ENCODE data around the gene ZNF555. TPM values are rescaled to one million over a fixed set of nuclear protein-coding genes. Genes with fewer than 3 reads are reported as not detected.
A peak's percentile ranks its signal among the peaks of the same experiment; 100 is the strongest.

The ZNF555 gene
- total RNA-seq, 4 donors from 2014 or later, result 5.7 to 11.4 (median 6.6) TPM

DNA sequence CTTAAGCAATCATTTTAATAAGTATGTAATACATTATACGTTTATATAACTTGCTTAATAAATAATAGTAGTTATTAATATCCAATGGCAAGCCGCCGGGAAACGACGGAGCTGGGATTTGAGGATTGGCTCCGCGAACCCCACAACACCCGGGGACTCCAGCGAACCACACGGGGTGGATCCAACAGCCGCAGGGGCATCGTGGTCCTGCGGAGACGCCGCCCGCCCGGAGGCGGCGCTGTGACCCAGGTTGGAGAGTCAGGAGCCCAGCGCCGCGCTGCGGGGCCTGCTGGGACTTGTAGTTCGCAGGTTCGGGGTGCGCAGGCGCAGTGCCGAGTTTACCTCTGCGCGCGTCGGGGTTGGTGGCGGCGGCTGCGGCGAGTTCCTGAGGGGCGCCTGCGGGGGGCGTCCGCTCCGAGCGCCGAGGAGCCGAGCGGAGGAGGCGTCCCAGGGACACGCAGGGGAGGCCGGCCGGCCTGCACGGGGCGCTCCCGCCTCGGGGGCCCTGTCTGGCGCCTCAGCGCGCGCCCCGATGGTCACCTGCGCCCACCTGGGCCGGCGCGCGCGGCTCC lies 21.6 kb upstream of the ZNF555 start, which contains the start of gene ZNF554:
ZNF554 (plus strand) TSS at position 329 of the 572 bp plus-strand sequence; CDS start at position 533, 204 bp downstream.
- no peaks in the 10 kb centered on the region for H3K9me3 ChIP-seq
- peak; percentile 95 for DNase-seq (ENCODE audit: low spot score in 2 of 2)
- peak within 1 kb of the TSS; percentile 54 to 76 (median 64) for H3K4me3 ChIP-seq
- TF ChIP-seq CTCF (IDR thresholded peaks at IDR 0.05) (peak; percentile 89 to 99 (median 97)), EP300 (IDR thresholded peaks at IDR 0.05) (peak; percentile 63 to 69), POLR2A (IDR thresholded peaks at IDR 0.05) (peak in 1 of 2 donors; percentile 27)
- 1% methylated on average over 41 to 48 of the region's 64 CpGs for WGBS, 2 donors
- peaks cover 0 to 32% (median 0%) of the 10 kb centered on the region in 3 donors for H3K36me3 ChIP-seq
- no peaks in the 10 kb centered on the region for H3K27me3 ChIP-seq
- peak within 1 kb of the TSS; percentile 37 to 87 (median 75) for H3K27ac ChIP-seq
- H3K4me1 ChIP-seq, result peaks cover 0 to 19% (median 5%) of the 10 kb centered on the region in 4 donors

DNA sequence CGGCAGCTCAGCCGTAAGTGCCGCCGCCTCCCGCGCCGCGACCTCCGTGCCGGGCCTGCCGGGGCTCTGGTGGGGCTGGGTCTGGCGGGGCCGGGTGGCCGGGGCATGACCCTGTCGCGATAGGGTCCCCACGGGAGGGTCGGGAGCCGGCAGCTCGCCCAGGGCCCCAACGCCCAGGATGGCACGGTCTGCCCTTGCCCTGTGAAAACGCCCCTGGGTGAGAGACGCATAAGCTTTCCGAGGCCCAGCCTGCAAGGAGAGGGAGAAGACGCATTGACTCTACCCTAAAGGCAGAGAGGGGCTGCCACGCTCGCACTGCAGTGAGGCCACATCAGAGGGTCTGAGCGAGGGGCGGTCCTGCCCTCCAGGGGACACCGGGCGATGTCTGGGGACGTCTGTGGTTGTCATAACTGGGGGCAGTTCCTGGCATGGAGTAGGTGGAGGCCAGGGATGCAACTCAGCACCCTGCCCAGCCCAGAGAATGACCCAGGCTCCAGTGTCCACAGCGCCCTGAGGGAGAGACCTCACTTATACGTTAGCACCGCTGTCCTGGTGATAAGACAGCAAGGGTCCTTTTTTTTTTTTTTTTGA lies 21.1 kb upstream of the ZNF555 start:
- DNase-seq (ENCODE audit: low spot score in 2 of 2), result no peak
- TF ChIP-seq POLR2A (IDR thresholded peaks at IDR 0.05) (no peak), CTCF (IDR thresholded peaks at IDR 0.05) (no peak), EP300 (IDR thresholded peaks at IDR 0.05) (no peak)
- Histone ChIP-seq H3K9me3 (peaks cover 0 to 2% (median 0%) of the 10 kb centered on the region in 4 donors), H3K4me1 (peaks cover 0 to 19% (median 5%) of the 10 kb centered on the region in 4 donors), H3K27ac (peak overlapping the region; percentile 37 to 87 (median 75)), H3K36me3 (peaks cover 0 to 32% (median 0%) of the 10 kb centered on the region in 3 donors), H3K4me3 (peak overlapping the region; percentile 54 to 76 (median 64)), H3K27me3 (no peaks in the 10 kb centered on the region)
- WGBS, 2 donors, result 0 to 3% methylated on average over 11 to 30 of the region's 36 CpGs

- H3K4me3 ChIP-seq, result no peak overlapping the region
- 95 to 100% methylated on average over 5 of the region's 5 CpGs for WGBS, 2 donors
These were observed 18.4 kb upstream of the ZNF555 start for GRCh38 chr19:2822846-2823245.

DNA sequence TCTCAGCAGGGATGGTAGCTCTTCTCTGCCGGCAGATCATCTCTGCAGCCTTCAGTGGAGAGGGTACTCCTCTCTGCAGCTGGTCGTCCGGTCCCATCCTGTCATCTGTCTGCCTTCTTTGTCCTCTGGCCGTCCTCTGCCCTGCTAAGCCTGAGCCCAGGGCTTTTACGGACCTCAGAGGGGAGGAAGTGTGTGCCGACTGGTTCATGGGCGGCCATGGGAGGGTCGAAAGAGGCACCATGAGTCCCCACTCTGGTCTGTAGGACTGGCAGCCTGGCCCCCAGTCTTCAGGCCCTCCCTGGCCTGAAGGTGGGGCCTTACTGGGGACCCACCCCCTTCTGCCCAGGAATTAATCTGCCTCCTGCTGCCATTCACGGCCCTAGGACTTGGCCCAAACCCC lies 17.6 kb upstream of the ZNF555 start:
- 46 to 85% methylated on average over 6 to 9 of the region's 9 CpGs for WGBS, 2 donors

More at GRCh38 chr19:2822846-2823245, 18.4 kb upstream of the ZNF555 start:
- Histone ChIP-seq H3K36me3 (peaks cover 0 to 54% (median 3%) of the 10 kb centered on the region in 3 donors), H3K27me3 (no peaks in the 10 kb centered on the region), H3K4me1 (peaks cover 0 to 19% (median 5%) of the 10 kb centered on the region in 4 donors), H3K27ac (no peak overlapping the region), H3K9me3 (peaks cover 0 to 24% (median 0%) of the 10 kb centered on the region in 4 donors)
- no peak for DNase-seq (ENCODE audit: low spot score in 2 of 2)
- TF ChIP-seq POLR2A (IDR thresholded peaks at IDR 0.05) (no peak), CTCF (IDR thresholded peaks at IDR 0.05) (no peak), EP300 (IDR thresholded peaks at IDR 0.05) (no peak)

More for the DNA sequence above, 17.6 kb upstream of the ZNF555 start:
- peaks cover 0 to 62% (median 3%) of the 10 kb centered on the region in 3 donors for H3K36me3 ChIP-seq
- no peak for TF ChIP-seq POLR2A (IDR thresholded peaks at IDR 0.05)
- no peak for TF ChIP-seq CTCF (IDR thresholded peaks at IDR 0.05)
- TF ChIP-seq EP300 (IDR thresholded peaks at IDR 0.05), result no peak
- no peak overlapping the region for H3K4me3 ChIP-seq
- peaks cover 0 to 32% (median 0%) of the 10 kb centered on the region in 4 donors for H3K9me3 ChIP-seq
- peaks cover 0 to 19% (median 5%) of the 10 kb centered on the region in 4 donors for H3K4me1 ChIP-seq
- no peaks in the 10 kb centered on the region for H3K27me3 ChIP-seq
- no peak overlapping the region for H3K27ac ChIP-seq
- DNase-seq (ENCODE audit: low spot score in 2 of 2), result no peak
